Stimulated activated effector memory CD8-positive, alpha-beta T cell treated with anti-CD3 and anti-CD28 coated beads, Interleukin-12 subunit alpha, Interleukin-12 subunit beta, amount 100 ng/mL, for 72 hours (primary cell): ENCODE data around the gene TTC16.

Source experiments
- ATAC-seq: fragments of 150-1000 bp; cut with Tn5 transposase; 2 replicates; pipeline ENCODE4 v1.10.0; 2021
- DNase-seq, 2 donors: peaks; one replicate each; pipeline ENCODE4 v3.0.0; 2021 to 2022; ENCODE audit warnings: low spot score in 2 of 2
- H3K27ac Mint-ChIP-seq: one replicate; pipeline ENCODE4 v1.8.0; 2022; ENCODE audit warnings: mild to moderate bottlenecking, mixed read lengths
- H3K36me3 Mint-ChIP-seq: one replicate; pipeline ENCODE4 v1.8.0; 2022; ENCODE audit warnings: mild to moderate bottlenecking, mixed read lengths
- H3K4me1 Mint-ChIP-seq: one replicate; pipeline ENCODE4 v1.8.0; 2022; ENCODE audit warnings: mixed read lengths
- H3K4me3 Mint-ChIP-seq: one replicate; pipeline ENCODE4 v1.8.0; 2022; ENCODE audit warnings: mild to moderate bottlenecking, mixed read lengths
- H3K9me3 Mint-ChIP-seq: one replicate; pipeline ENCODE4 v1.8.0; 2022; ENCODE audit warnings: mixed read lengths

Gene TTC16

DNA sequence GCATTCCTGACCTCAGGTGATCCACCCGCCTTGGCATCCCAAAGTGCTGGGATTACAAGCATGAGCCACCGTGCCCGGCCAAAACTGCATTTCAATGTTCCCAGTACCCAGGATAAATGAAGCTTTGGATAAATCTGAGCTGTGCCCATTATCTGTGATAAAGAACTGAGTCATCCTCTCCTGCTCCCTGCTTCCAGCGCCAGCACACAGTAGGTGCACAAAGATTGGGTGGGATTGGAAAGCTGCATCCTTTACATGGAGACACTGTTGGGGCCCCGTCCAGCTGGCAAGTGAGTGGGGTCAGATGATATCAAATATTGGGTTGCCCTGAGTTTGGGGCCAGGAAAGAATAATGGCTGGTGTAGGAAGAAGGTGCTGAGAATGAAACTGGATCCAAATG is 45.2 kb downstream of the TTC16 start:
- ATAC-seq, result no peak
- Mint-ChIP-seq H3K4me1 (peaks cover 47% of the 10 kb centered on the region), H3K36me3 (peaks cover 98% of the 10 kb centered on the region), H3K4me3 (no peak overlapping the region), H3K27ac (peak overlapping the region; percentile 85), H3K9me3 (no peaks in the 10 kb centered on the region)
- no peak for DNase-seq

DNA sequence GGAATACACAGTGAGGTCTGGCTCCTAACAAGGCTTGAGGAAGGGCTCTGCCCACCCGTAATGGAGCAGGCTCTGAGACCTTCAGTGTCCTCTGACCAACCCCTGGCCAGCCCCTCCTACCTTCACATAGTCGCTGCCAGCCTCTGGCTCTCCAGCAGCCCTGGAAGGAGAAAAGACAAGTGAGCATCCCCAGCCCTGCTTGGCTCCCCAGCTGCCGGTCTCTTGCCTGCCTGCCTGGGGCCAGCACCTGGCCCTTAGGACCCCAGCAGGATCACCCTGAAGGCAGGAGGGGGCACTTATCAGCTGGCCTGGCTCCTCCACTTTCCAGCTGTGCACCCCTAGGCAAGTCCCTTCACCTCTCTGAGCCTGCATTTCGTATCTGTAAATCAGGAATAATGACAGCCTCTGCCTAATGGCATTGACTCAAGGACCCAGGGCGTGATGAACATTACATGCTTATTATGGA is 45.6 kb downstream of the TTC16 start:
- peaks cover 52% of the 10 kb centered on the region for H3K4me1 Mint-ChIP-seq
- no peaks in the 10 kb centered on the region for H3K9me3 Mint-ChIP-seq
- H3K27ac Mint-ChIP-seq, result peak overlapping the region; percentile 85
- H3K4me3 Mint-ChIP-seq, result no peak overlapping the region
- ATAC-seq, result no peak
- no peak for DNase-seq
- peaks cover 98% of the 10 kb centered on the region for H3K36me3 Mint-ChIP-seq

DNA sequence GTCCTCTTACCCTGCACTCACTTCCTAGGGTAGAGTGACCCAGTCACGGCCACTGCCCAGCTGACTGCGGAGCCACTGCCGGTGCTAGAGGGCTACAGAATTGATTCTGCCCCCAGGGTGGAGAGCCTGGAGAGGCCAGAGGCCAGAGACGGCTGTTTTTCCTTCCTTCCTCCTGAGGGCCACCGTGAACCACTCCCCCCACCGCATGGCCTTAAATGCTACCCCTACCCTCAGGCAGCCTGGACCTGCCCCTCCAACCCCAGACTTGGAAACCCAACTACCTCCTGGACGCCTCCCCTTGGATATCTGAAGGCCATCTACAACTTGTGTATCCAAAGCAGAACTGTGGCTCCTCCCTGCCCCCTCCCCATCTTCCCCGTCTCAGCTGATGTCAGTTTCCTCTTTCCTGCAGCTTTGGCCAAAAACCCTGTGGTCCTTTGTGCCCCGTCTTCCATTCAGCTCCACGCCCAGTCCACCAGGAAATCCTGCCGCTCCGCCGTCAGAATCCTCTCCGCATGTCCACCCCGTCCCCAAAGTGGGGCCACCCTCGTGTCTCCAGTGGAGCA is 46.3 kb downstream of the TTC16 start:
- DNase-seq (no peak), ATAC-seq (no peak)
- H3K36me3 Mint-ChIP-seq, result peaks cover 98% of the 10 kb centered on the region
- peaks cover 59% of the 10 kb centered on the region for H3K4me1 Mint-ChIP-seq
- peak overlapping the region; percentile 85 for H3K27ac Mint-ChIP-seq
- H3K9me3 Mint-ChIP-seq, result no peaks in the 10 kb centered on the region
- H3K4me3 Mint-ChIP-seq, result no peak overlapping the region

DNA sequence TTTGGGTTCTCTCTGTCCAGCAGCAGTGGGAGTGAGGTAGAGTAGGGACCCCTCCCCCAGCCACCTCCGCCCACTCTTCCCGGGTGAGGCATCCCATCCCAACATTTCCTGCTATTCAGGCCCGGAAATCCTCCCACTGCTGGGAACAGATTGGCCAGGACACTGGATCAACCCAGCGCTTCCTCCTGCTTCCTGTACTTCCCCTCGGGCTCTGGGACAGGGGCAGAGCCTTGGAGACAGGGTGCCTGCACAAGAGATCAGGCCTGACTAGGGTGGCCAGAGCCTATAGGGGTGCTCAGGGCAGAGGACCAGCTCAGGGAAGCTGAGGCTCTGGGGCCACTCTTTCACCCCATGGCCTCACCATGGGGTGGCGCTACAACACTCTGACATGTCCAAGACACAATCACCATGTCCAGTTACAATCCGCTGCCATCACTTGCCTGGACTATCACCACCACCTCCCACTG is 48.1 kb downstream of the TTC16 start:
- H3K4me1 Mint-ChIP-seq, result peaks cover 69% of the 10 kb centered on the region
- ATAC-seq (peak; percentile 74), DNase-seq (no peak)
- peak overlapping the region; percentile 85 for H3K27ac Mint-ChIP-seq
- no peaks in the 10 kb centered on the region for H3K9me3 Mint-ChIP-seq
- peaks cover 94% of the 10 kb centered on the region for H3K36me3 Mint-ChIP-seq
- no peak overlapping the region for H3K4me3 Mint-ChIP-seq

DNA sequence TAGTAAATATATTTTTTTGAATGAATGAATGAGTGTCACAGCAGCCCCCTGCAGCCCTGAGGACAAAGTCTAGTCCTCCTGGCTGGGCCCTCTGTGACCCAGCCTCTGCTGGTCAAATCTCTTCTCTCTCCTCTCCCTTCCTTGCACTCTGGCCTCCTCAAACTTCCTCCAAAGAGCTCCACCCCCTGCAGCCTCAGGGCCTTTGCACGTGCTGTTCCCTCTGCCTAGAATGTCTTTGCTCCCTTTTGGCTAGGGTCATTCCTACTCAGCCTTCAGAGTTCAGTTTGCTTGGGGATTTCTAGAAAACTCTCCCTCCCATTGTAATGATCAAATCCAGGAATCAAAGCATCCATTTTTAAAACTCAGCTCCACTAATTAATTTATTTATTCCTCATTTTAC is 49.5 kb downstream of the TTC16 start:
- Mint-ChIP-seq H3K9me3 (no peaks in the 10 kb centered on the region), H3K27ac (peak overlapping the region; percentile 97), H3K4me3 (no peak overlapping the region), H3K36me3 (peaks cover 91% of the 10 kb centered on the region), H3K4me1 (peaks cover 81% of the 10 kb centered on the region)
- DNase-seq, result no peak
- ATAC-seq, result no peak

DNA sequence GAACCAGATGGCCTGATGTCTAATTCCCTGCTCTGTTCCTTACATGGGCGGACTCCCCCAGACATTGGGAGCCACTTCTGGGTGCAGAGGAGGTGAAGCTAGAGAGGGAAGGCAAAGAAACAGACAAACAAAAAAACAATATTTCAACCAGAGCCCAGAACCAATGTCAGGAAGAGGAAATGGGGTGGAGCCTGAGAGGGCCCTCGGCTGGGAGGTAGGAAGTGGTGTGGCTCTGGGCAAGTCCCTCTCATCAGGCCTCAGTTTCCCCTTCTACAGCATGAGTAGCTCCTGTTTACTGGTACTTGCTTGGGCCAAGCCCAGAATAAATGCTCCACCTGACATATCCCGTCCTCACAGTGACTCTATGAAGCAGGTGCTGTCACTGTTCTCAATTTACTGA is 51.5 kb downstream of the TTC16 start:
- Mint-ChIP-seq H3K9me3 (no peaks in the 10 kb centered on the region), H3K4me3 (peak overlapping the region; percentile 73), H3K27ac (peak overlapping the region; percentile 97), H3K4me1 (peaks cover 86% of the 10 kb centered on the region), H3K36me3 (peaks cover 91% of the 10 kb centered on the region)
- ATAC-seq, result no peak
- DNase-seq, result no peak

DNA sequence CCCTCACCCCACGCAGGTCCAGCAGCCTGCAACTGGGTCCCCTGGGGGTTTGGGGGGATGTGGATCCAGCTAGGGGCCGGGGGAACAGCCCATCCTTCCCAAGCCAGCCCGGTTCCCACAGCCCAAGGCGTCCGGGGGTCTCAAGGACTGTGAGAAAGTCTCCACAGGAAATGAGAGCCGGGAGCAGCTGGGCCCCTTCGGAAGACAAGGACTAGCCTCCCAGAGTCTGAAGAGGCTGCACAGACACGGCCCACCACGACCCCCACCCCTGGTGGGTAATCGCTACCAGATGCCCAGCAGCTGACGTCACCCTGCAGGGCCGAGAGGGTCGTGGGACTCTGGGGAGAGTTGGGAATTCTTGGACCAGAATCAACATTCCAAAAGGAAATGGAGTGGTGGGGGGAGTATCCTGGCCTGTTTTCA is 52.0 kb downstream of the TTC16 start:
- H3K4me1 Mint-ChIP-seq, result peaks cover 81% of the 10 kb centered on the region
- no peaks in the 10 kb centered on the region for H3K9me3 Mint-ChIP-seq
- ATAC-seq, result no peak
- H3K36me3 Mint-ChIP-seq, result peaks cover 91% of the 10 kb centered on the region
- H3K4me3 Mint-ChIP-seq, result peak overlapping the region; percentile 73
- no peak for DNase-seq
- peak overlapping the region; percentile 97 for H3K27ac Mint-ChIP-seq

DNA sequence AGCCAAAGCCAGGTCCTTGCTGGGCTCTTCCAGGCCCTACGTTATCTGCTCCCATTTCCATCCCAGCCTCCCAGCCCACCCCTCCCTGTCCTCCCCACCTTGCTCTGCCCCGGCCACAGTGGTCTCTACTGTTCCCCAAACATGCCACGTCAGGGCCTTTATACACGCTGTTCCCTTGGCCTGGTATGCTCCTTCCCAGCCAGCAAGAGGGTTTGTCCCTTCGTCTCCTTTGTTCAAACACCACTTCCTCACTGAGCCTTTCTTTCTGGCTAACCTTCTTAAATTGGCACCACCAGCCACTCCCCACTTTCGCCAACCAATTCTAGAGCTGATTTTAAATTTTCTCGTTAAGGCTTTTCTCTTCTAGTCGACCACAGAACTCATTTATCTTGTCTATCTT is 52.8 kb downstream of the TTC16 start:
- Mint-ChIP-seq H3K4me3 (peak overlapping the region; percentile 73), H3K27ac (peak overlapping the region; percentile 97), H3K36me3 (peaks cover 91% of the 10 kb centered on the region), H3K4me1 (peaks cover 74% of the 10 kb centered on the region), H3K9me3 (no peaks in the 10 kb centered on the region)
- no peak for ATAC-seq
- DNase-seq, result no peak

DNA sequence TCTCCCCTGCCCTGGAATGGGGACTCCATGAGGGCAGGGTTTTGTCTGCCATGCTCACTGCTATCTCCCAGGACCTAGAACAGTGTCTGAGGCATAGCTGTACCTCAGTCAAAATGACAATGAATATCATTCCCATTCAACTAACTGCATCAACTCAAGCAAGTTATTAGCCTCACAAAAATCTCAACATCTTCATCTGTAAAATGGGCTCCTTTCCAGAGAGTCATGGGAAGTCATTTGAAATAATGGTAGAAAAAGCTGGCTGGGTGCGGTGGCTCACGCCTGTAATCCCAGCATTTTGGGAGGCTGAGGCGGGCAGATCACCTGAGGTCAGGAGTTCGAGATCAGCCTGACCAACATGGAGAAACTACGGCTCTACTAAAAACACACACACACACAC is 53.2 kb downstream of the TTC16 start:
- Mint-ChIP-seq H3K4me1 (peaks cover 74% of the 10 kb centered on the region), H3K9me3 (no peaks in the 10 kb centered on the region), H3K4me3 (peak overlapping the region; percentile 73), H3K27ac (peak overlapping the region; percentile 97), H3K36me3 (peaks cover 91% of the 10 kb centered on the region)
- DNase-seq, result no peak
- no peak for ATAC-seq

DNA sequence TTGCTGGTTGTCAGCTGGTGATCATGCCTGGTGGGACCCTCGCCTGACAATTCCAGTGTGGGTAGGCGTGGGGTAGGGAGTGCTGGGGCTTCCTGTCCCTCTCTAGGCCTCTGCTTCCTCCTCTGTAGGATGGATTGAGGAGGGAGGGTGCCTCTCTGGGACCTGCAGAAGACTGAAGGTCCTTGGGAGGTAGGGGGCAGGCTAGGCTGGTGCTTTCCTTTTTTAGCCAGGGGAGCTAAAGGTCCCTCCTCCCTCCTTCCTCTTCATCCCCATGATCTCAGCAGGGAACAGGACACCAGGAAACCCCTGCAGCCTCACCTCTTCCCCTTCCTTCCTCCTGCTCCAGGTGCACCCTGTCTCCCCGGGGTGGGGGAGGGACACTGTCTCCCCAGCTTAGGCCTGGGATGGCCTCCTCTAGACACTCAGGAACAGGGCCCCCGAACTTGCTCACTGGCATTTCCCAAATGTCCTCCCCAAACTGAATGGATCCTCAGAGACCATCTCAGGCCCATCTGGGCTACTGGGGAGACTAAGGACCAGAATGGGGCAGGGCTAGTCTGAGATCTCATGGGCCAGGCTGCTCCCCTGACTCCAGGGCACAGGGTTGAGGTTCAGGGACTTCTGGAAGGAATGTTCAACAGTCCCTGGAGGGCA is 54.2 kb downstream of the TTC16 start:
- DNase-seq (no peak), ATAC-seq (no peak)
- Mint-ChIP-seq H3K27ac (peak overlapping the region; percentile 97), H3K9me3 (no peaks in the 10 kb centered on the region), H3K4me1 (peaks cover 73% of the 10 kb centered on the region), H3K36me3 (peaks cover 92% of the 10 kb centered on the region), H3K4me3 (peak overlapping the region; percentile 84)

DNA sequence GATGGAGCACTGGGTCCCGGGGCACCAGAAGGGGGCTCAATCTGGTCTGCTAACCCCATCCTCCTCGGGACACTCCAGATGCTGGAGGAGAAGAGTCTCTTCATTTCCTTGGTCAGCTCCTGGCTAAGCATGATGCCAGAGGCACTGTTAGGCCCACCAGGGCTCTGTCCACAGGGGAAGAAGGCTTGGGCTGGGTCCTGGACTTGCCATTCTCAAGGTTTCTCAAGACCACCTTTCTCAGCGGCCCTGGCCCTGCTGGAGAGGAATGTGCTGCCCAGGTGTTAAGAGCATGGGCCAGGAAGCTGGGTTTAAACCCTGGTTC is 54.7 kb downstream of the TTC16 start:
- H3K36me3 Mint-ChIP-seq, result peaks cover 90% of the 10 kb centered on the region

DNA sequence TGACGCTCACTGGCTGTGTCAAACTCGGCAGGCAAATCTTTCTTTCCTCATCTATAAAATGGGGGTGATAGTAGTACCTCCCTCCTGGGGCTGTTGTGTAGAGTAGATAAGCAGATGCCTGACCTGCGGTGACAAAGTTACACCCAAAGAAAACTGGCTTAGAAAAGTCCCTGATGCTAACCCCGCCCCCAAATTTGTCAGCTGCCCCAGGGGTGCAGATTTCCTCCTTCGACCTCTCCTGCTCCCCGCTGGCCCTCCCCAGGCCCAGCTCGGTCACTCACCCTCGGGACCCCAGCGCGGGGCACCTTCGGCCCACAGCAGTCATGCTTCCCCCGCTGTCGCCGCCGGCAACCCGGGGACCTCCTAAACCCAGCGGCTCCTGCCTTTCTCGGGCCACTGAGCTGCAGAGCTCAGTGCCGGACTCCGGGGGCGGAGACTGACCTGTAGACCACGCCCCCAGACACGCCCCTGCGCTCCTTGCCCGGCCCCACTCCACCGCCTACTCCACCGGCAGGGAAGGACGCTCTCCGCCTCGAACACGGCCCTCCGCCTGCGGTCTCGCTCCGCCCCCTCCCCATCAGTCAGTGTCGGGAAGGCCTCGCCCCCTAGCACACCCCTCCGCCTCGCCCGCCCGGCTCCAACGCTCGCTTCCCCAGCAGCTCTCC is 55.2 kb downstream of the TTC16 start:
- peaks cover 86% of the 10 kb centered on the region for H3K36me3 Mint-ChIP-seq
- peak overlapping the region; percentile 97 for H3K27ac Mint-ChIP-seq
- DNase-seq (peak; percentile 97 to 99), ATAC-seq (peak; percentile 94)
- peaks cover 64% of the 10 kb centered on the region for H3K4me1 Mint-ChIP-seq
- peak overlapping the region; percentile 84 for H3K4me3 Mint-ChIP-seq
- H3K9me3 Mint-ChIP-seq, result no peaks in the 10 kb centered on the region

More for the DNA sequence above, 54.7 kb downstream of the TTC16 start:
- peaks cover 68% of the 10 kb centered on the region for H3K4me1 Mint-ChIP-seq
- no peaks in the 10 kb centered on the region for H3K9me3 Mint-ChIP-seq
- ATAC-seq, result no peak
- DNase-seq, result no peak
- H3K27ac Mint-ChIP-seq, result peak overlapping the region; percentile 97
- H3K4me3 Mint-ChIP-seq, result peak overlapping the region; percentile 84

DNA sequence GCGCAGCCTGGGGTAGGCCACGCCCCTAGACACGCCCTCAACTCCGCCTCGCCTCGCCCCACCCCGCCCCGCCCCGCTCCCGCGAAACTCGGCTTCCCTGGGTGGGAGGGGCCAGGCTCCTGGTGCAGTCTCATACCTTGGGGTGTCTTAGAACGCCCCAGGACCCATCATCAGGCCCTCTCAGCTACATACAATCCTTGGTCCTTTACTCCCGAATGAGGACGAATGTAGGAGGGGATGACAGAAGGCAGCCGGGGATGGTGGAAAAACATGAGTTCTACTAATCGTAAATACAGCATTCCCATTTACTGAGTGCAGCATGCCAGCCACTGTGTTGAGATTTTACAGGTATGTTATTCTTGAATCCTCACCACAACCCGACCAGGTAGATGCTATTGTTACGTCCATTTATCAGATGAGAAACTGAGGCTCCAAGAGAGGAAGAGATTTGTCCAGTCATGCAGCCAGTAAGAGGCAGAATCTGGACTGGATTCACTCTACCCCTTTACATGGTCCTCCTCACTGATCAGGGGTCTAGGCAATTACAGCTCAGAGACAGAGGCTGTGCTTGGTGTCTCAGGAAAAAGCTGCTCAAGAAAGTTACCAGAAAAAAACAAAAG is 55.8 kb downstream of the TTC16 start:
- peaks cover 64% of the 10 kb centered on the region for H3K4me1 Mint-ChIP-seq
- peak overlapping the region; percentile 97 for H3K27ac Mint-ChIP-seq
- ATAC-seq (no peak), DNase-seq (no peak)
- peaks cover 86% of the 10 kb centered on the region for H3K36me3 Mint-ChIP-seq
- no peaks in the 10 kb centered on the region for H3K9me3 Mint-ChIP-seq
- H3K4me3 Mint-ChIP-seq, result peak overlapping the region; percentile 84

DNA sequence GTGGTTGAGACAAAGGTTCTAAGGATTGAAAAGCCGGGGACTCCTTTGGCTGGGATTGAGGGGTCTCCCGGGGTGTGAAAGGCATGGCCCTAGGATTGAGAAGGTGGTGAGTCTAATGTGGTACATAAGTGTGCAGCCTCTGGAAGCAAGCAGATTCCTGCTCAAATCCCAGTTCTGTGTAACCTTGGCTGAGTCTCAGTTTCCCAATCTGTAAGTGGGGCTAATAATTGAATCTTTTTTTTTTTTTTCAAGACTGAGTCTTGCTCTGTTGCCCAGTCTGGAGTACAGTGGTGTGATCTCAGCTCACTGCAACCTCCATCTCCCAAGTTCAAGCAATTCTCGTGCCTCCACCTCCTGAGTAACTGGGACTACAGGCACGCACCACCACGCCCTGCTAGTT is 56.7 kb downstream of the TTC16 start:
- ATAC-seq, result no peak
- H3K36me3 Mint-ChIP-seq, result peaks cover 86% of the 10 kb centered on the region
- no peaks in the 10 kb centered on the region for H3K9me3 Mint-ChIP-seq
- H3K27ac Mint-ChIP-seq, result no peak overlapping the region
- no peak overlapping the region for H3K4me3 Mint-ChIP-seq
- peaks cover 59% of the 10 kb centered on the region for H3K4me1 Mint-ChIP-seq
- no peak for DNase-seq

DNA sequence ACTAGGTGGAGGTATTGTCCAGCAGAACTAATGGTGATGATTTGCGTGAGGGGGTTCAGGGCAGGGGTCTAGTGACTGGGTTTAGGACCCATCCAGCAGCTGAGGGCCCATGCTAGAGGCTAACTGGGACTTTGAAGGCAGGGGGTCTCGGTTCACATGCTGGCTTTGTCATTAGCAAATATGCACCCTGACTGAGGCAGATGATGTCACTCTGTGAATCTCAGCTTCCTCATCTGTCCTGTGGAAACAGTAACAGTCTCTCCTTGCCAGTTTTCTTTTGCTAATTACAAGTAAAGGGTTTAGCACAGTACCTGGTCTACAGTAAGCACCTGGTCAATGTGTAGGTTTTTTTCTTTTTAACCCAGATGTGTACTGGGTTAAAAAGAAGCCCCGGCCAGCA is 57.4 kb downstream of the TTC16 start:
- H3K36me3 Mint-ChIP-seq, result peaks cover 91% of the 10 kb centered on the region
- H3K4me3 Mint-ChIP-seq, result no peak overlapping the region
- H3K27ac Mint-ChIP-seq, result peak overlapping the region; percentile 85
- ATAC-seq (no peak), DNase-seq (no peak)
- peaks cover 59% of the 10 kb centered on the region for H3K4me1 Mint-ChIP-seq
- no peaks in the 10 kb centered on the region for H3K9me3 Mint-ChIP-seq
